Mucosa of descending colon (tissue), 3 donors: Measurements from ENCODE around the gene TRIM40. TPM values are rescaled to one million over a fixed set of nuclear protein-coding genes. Genes with fewer than 3 reads are reported as not detected.

ENCODE experiments used
- ATAC-seq: fragments of 200-7000 bp; cut with Tn5 transposase; one replicate; pipeline ENCODE4 v1.9.1; 2020; ENCODE audit warnings: mild to moderate bottlenecking, moderate library complexity
- DNase-seq, 3 donors: peaks; one replicate each; pipeline ENCODE4 v3.0.0-alpha.2; 2020
- H3K36me3 ChIP-seq: fragments of 200-600 bp; one replicate; pipeline ENCODE4 v1.8.0; 2021; ENCODE audit warnings: low read depth, mild to moderate bottlenecking
- H3K4me1 ChIP-seq: fragments of 200-600 bp; one replicate; pipeline ENCODE4 v1.8.0; 2021; ENCODE audit warnings: low read depth, mild to moderate bottlenecking
- H3K4me3 ChIP-seq: fragments of 200-600 bp; one replicate; pipeline ENCODE4 v1.8.0; 2021; ENCODE audit warnings: mild to moderate bottlenecking
- H3K9me3 ChIP-seq: fragments of 200-600 bp; one replicate; pipeline ENCODE4 v1.8.0; 2021; ENCODE audit warnings: mild to moderate bottlenecking
- intact Hi-C, 2 donors: fragments of 100-400 bp; cut with DNase I in 1 of 2; cut with micrococcal nuclease in 1 of 2; formaldehyde crosslinking; loops; one replicate each; pipeline versions ENCODE4 v1.11.0 to v1.11.1; 2022; cut with DNase I, micrococcal nuclease
- total RNA-seq, 3 donors: library from RNA; stranded (reverse); fragmentation: NEBNext Ultra II Directional in 2 of 3; extraction: Animal tissue kit (Norgen Biotek cat#: 25700) in 2 of 3; gene quantifications; one replicate each; pipeline versions ENCODE4 v1.2.1 to v1.2.4, GENCODE V29; 2021 to 2023
- TF ChIP-seq, protein P1 (sequence below): fragments of 200-600 bp; IDR thresholded peaks from one replicate; pipeline ENCODE4 v1.8.0; 2022; ENCODE audit warnings: antibody characterized with exemption, mild to moderate bottlenecking
- donor health status: DM: no; HTN: no; CAD: no; lungs with moderate emphysema.
- donor health status: DM: no; HTN: no; CAD: no.
- donor health status: DM: no; HTN: yes; CAD: no.

Gene TRIM40
- total RNA-seq, 3 donors from 2014 or later, result 19.8 to 37.3 (median 33.4) TPM

DNA sequence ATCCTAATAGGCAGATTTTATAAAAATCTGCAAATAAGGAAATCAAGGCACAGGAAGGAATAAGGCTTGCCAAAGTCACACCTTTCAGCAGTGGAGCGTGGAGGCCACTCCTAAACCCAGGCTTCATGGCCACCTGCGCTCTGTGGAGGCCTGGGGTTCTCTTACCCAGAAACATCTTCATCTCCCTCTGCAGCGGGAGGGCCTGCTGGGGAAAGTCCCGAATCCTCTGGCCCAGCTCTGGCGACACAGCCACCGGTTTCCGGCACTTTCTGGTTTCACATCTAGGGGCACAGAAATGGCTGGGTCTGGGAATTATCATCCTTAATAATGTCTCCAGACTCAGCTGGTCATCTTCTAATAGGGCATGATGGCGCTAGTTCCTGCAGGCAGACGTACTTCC, 20.8 kb downstream of the TRIM40 start:
- intact Hi-C loops, result no loop called here
- DNase-seq, result no peak
- TF ChIP-seq, protein P1, sequence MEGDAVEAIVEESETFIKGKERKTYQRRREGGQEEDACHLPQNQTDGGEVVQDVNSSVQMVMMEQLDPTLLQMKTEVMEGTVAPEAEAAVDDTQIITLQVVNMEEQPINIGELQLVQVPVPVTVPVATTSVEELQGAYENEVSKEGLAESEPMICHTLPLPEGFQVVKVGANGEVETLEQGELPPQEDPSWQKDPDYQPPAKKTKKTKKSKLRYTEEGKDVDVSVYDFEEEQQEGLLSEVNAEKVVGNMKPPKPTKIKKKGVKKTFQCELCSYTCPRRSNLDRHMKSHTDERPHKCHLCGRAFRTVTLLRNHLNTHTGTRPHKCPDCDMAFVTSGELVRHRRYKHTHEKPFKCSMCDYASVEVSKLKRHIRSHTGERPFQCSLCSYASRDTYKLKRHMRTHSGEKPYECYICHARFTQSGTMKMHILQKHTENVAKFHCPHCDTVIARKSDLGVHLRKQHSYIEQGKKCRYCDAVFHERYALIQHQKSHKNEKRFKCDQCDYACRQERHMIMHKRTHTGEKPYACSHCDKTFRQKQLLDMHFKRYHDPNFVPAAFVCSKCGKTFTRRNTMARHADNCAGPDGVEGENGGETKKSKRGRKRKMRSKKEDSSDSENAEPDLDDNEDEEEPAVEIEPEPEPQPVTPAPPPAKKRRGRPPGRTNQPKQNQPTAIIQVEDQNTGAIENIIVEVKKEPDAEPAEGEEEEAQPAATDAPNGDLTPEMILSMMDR, result no peak
- Histone ChIP-seq H3K36me3 (no peaks in the 10 kb centered on the region), H3K9me3 (no peaks in the 10 kb centered on the region), H3K4me1 (peaks cover 13% of the 10 kb centered on the region), H3K4me3 (no peak overlapping the region)
- ATAC-seq, result no peak

DNA sequence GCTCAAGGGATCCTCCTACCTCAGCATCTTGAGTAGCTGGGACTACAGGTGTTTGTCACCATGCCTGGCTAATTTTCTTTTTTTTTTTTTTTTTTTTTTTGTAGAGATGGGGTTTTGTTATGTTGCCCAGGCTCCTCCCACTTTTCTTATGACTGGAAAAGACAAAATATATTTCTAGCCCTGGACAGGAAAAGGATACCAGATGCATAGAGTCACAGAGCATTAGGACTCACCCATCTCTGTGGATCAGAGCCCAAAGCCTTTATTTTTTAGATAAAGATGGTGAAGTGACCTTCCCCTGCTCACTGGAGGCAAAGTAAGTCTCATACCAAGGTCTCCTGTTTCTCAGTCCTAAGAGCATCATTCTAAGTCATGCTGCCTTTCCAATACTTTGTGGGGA, 21.6 kb downstream of the TRIM40 start:
- intact Hi-C loops, result no loop called here
- Histone ChIP-seq H3K9me3 (no peaks in the 10 kb centered on the region), H3K4me1 (peaks cover 18% of the 10 kb centered on the region), H3K4me3 (no peak overlapping the region), H3K36me3 (no peaks in the 10 kb centered on the region)
- ATAC-seq (no peak), DNase-seq (no peak)
- TF ChIP-seq, protein P1, result no peak

DNA sequence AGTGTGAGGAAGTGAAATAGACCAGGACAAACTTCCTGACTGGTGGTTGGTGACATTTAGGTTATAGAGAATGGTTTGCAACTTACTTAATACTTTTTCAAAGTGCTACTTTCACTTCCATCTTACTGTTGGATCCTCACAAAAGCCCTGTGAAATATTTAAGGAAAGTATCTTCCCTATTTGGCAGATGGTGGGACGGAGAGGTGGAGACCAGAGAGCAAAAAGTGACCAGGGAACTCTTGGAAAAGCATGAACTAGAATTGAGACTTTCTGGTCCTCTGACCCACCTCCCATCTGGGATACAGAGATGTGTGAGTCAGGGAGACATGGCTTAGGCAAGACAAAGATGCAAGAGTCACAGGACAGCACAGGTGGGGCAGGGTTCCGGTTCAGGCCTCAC, 22.1 kb downstream of the TRIM40 start:
- no peak overlapping the region for H3K4me3 ChIP-seq
- TF ChIP-seq, protein P1, result no peak
- peaks cover 18% of the 10 kb centered on the region for H3K4me1 ChIP-seq
- DNase-seq (no peak), ATAC-seq (no peak)
- intact Hi-C loops, result no loop called here
- no peaks in the 10 kb centered on the region for H3K9me3 ChIP-seq
- H3K36me3 ChIP-seq, result no peaks in the 10 kb centered on the region

DNA sequence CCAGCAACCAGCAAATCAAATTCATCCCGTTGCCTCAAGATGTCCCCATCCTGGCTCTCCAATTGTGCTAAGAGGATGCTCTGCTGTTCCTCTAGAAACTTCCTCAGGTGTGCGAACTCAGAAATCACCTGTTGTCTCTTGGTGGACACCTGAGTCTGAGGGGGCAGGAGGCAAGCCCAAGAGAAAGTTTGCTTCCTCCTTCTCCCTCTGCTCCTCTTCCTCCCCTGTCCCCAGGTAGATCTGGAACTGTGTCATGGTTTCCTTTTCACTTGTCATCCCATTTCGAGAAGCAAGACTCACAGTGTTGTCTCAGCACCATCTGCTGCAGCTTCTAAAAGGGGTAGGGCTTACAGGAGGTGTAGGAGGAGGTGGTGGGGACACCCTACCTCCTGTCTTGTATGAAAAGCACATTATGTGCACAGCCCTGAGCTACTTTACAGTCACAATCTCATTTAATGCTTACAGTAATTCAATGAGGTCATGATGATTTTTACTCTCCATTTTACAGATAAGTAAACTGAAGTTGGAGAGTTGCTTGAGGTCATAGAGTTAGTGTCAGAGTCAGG, 22.6 kb downstream of the TRIM40 start:
- Histone ChIP-seq H3K36me3 (no peaks in the 10 kb centered on the region), H3K4me1 (peaks cover 18% of the 10 kb centered on the region), H3K4me3 (no peak overlapping the region), H3K9me3 (no peaks in the 10 kb centered on the region)
- ATAC-seq, result no peak
- intact Hi-C loops, result no loop called here
- no peak for DNase-seq
- TF ChIP-seq, protein P1, result no peak

DNA sequence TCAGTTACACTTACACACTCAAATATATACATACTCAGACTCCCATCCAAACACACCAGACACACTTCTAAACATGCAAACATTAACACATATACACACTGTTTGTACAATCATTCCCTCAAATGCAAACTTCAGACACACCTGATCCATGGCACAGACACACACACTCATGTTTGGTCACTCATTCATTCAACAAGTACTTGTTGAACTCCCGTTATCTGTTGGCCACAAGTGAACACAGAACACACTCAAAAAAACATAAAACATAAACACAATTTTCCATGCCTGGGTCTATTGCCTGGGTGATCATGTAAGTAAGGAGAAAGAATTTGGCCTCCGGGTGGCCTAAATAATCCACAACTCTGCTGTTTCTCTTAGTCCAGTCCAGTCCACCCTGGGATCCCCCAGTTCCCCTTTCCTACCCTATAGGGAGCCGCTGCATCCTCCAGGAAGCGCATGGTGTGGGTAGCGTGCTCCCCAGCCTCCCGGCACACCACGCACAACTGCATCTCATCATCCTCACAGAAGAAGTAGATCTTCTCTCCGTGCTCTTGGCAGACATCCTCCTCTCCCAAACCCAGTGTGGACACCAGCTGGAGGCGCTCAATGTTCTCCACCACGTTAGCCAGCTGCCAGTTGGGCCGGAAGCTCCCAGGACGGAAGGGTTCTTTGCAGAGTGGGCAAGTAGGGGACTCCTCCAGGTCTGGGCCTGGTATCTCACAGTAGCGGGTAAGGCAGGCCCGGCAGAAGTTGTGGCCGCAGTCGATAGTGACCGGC, 24.3 kb downstream of the TRIM40 start:
- intact Hi-C loops, result no loop called here
- no peak overlapping the region for H3K4me3 ChIP-seq
- no peak for DNase-seq
- no peaks in the 10 kb centered on the region for H3K36me3 ChIP-seq
- TF ChIP-seq, protein P1, result no peak
- no peak for ATAC-seq
- no peaks in the 10 kb centered on the region for H3K9me3 ChIP-seq
- peaks cover 18% of the 10 kb centered on the region for H3K4me1 ChIP-seq
